Measurements from ENCODE around the gene POC5. TPM values are rescaled to one million over a fixed set of nuclear protein-coding genes. Genes with fewer than 3 reads are reported as not detected.

Gene POC5
- total RNA-seq, 4 donors from 2014 or later = 11.4 to 39.9 (median 15.0) TPM

DNA sequence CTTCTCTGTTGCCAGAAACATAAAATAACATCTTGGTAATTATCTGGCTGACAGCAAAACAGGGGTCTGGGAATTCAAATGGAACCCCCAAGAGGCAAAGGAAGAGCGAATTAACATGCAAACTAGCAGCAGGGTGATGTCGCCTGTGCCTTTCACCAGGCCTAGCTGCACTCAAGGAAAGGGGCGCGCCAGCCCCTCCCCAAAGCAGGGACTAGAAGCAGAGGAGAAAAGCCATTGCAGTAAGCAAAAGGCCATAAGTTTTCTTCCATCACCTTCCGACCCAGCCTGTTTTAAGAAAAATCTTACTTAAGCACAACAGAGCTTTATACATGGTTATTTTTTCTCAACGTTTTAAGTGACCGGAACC is 539 bp downstream of the POC5 start:
- DNase-seq (ENCODE audit: low spot score in 2 of 2) = no peak
- WGBS, 2 donors = 1% methylated on average over 7 of the region's 7 CpGs

DNA sequence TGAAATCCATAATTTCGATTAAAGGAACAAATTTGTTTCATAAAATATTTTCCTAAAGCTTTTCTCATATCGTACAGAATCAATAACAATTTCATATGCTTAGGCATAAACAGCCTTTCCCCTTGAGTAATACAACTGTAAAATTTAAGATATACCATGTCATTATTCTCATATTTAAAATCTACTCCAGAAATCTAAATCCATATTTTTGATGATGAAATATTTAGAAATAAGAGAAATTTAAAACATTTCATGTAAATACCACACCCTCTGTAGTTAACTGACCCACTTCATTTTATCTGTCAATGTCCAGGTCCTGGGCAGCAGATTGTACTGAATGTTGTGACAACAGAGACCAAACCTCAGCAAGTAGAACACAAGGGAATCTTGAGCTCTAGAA is 5.1 kb downstream of the POC5 start:
- H3K4me1 ChIP-seq = peaks cover 0 to 15% (median 12%) of the 10 kb centered on the region in 4 donors
- no peak for DNase-seq (ENCODE audit: low spot score in 2 of 2)
- no peaks in the 10 kb centered on the region for H3K27me3 ChIP-seq
- H3K4me3 ChIP-seq = no peak overlapping the region
- H3K36me3 ChIP-seq = peaks cover 0 to 26% (median 0%) of the 10 kb centered on the region in 3 donors
- 91 to 94% methylated on average over 2 of the region's 2 CpGs for WGBS, 2 donors
- H3K9me3 ChIP-seq = no peaks in the 10 kb centered on the region
- TF ChIP-seq, protein P1, sequence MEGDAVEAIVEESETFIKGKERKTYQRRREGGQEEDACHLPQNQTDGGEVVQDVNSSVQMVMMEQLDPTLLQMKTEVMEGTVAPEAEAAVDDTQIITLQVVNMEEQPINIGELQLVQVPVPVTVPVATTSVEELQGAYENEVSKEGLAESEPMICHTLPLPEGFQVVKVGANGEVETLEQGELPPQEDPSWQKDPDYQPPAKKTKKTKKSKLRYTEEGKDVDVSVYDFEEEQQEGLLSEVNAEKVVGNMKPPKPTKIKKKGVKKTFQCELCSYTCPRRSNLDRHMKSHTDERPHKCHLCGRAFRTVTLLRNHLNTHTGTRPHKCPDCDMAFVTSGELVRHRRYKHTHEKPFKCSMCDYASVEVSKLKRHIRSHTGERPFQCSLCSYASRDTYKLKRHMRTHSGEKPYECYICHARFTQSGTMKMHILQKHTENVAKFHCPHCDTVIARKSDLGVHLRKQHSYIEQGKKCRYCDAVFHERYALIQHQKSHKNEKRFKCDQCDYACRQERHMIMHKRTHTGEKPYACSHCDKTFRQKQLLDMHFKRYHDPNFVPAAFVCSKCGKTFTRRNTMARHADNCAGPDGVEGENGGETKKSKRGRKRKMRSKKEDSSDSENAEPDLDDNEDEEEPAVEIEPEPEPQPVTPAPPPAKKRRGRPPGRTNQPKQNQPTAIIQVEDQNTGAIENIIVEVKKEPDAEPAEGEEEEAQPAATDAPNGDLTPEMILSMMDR (IDR thresholded peaks at IDR 0.05) = no peak
- no peak for TF ChIP-seq EP300 (IDR thresholded peaks at IDR 0.05)
- no peak for TF ChIP-seq POLR2A (IDR thresholded peaks at IDR 0.05)
- no peak overlapping the region for H3K27ac ChIP-seq

More for the DNA sequence above, 539 bp downstream of the POC5 start:
- no peak for TF ChIP-seq EP300 (IDR thresholded peaks at IDR 0.05)
- TF ChIP-seq, protein P1 (IDR thresholded peaks at IDR 0.05) = no peak
- Histone ChIP-seq H3K4me3 (peak overlapping the region; percentile 63 to 91 (median 88)), H3K27ac (peak overlapping the region; percentile 66 to 92 (median 80)), H3K36me3 (peaks cover 0 to 14% (median 0%) of the 10 kb centered on the region in 3 donors), H3K4me1 (peaks cover 0 to 15% (median 12%) of the 10 kb centered on the region in 4 donors), H3K9me3 (no peaks in the 10 kb centered on the region), H3K27me3 (no peaks in the 10 kb centered on the region)

DNA sequence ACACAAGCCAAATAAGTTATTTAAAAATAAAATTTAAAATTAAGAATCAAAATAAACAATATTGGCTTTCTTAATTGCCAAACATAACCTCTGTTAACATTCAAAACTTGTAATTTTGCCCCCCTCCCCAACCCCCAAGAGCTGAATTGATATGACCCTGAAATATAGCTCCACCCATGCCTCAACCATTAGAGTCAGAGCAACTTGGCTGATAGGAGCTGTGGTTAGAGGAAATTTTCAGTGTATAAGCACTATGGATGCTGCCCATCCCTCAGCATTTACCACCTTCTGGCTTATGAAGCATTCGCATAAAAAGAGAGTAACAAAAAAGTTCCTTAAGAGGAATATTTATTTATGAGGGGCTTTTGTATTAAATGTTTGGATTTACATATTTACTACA is 6.1 kb downstream of the POC5 start:
- Histone ChIP-seq H3K27me3 (no peaks in the 10 kb centered on the region), H3K4me1 (peaks cover 0 to 8% (median 6%) of the 10 kb centered on the region in 4 donors), H3K9me3 (no peaks in the 10 kb centered on the region), H3K4me3 (no peak overlapping the region), H3K27ac (no peak overlapping the region), H3K36me3 (peaks cover 0 to 31% (median 0%) of the 10 kb centered on the region in 3 donors)
- TF ChIP-seq EP300 (IDR thresholded peaks at IDR 0.05) (no peak), POLR2A (IDR thresholded peaks at IDR 0.05) (no peak)
- TF ChIP-seq, protein P1 (IDR thresholded peaks at IDR 0.05) = no peak
- no peak for DNase-seq (ENCODE audit: low spot score in 2 of 2)
- 95 to 100% methylated on average over 1 of the region's 1 CpG for WGBS, 2 donors

DNA sequence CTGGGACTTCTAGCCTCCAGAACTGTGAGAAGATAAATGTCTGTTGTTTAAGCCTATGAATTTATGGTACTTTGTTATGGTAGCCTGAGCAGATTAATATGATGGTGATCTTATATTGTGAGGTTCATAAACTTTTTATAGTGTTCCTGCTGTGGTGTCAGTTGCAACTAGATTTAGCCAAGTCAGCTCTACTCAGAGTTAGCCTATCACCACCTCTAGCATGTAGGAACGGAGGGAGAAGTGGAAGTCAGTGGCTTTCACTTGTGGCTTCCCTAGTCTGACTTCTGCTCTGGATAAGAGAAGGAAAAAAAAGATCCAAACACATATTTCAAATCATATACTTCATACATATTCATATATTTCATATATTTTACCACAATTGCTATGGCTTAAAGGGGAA is 6.6 kb downstream of the POC5 start:
- no peak for DNase-seq (ENCODE audit: low spot score in 2 of 2)
- WGBS, 2 donors = 73 to 77% methylated on average over 1 of the region's 1 CpG
- TF ChIP-seq POLR2A (IDR thresholded peaks at IDR 0.05) (no peak), EP300 (IDR thresholded peaks at IDR 0.05) (no peak)
- TF ChIP-seq, protein P1 (IDR thresholded peaks at IDR 0.05) = no peak
- no peaks in the 10 kb centered on the region for H3K27me3 ChIP-seq
- H3K9me3 ChIP-seq = no peaks in the 10 kb centered on the region
- H3K4me3 ChIP-seq = no peak overlapping the region
- H3K4me1 ChIP-seq = peaks cover 0 to 3% (median under 1%) of the 10 kb centered on the region in 4 donors
- H3K36me3 ChIP-seq = peaks cover 0 to 31% (median 0%) of the 10 kb centered on the region in 3 donors
- no peak overlapping the region for H3K27ac ChIP-seq

DNA sequence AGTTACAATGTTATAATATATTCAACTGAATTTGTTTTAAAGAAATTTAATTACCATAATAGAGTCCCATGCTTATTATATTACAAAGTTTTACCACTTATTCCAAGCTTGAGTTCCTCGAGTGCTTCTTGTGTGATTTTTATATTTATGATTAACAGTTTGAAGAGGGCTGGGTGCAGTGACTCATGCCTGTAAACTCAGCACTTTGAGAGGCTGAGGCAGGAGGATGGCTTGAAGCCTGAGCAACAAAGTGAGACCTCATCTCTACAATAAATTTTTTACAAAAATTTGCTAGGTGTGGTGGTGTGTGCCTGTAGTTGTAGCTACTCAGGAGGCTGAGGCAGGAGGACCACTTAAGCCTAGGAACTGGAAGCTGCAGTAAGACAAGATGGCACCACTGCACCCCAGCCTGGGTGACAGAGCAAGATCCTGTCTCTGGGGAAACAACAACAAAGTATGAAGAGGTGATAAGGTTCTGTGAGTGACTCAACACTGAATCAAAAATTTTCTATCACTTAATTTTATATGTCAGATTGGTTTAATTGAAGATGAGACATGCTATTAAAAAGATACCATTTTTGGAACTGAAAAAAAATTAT is 9.2 kb downstream of the POC5 start:
- Histone ChIP-seq H3K27me3 (no peaks in the 10 kb centered on the region), H3K4me3 (no peak overlapping the region), H3K27ac (no peak overlapping the region), H3K9me3 (no peaks in the 10 kb centered on the region), H3K4me1 (no peaks in the 10 kb centered on the region), H3K36me3 (peaks cover 0 to 39% (median 0%) of the 10 kb centered on the region in 3 donors)
- TF ChIP-seq POLR2A (IDR thresholded peaks at IDR 0.05) (no peak), EP300 (IDR thresholded peaks at IDR 0.05) (no peak)
- TF ChIP-seq, protein P1 (IDR thresholded peaks at IDR 0.05) = no peak
- WGBS, 2 donors = 74 to 80% methylated on average over 1 of the region's 1 CpG
- no peak for DNase-seq (ENCODE audit: low spot score in 2 of 2)
